H1 (cell line): ENCODE measurements around the gene TBC1D9. TPM values are rescaled to one million over a fixed set of nuclear protein-coding genes. Genes with fewer than 3 reads are reported as not detected.

ENCODE experiments used
- SIN3A ChIP-seq, 2 experiments: IDR thresholded peaks in 1 of 2; conservative IDR thresholded peaks in 1 of 2; 2 replicates each; pipeline ENCODE4 v1.6.1; 2011 to 2012; ENCODE audit warnings: low read length in 2 of 2, improper control_type of control experiment in 1 of 2, low read depth in 1 of 2, mild to moderate bottlenecking in 1 of 2
- SP1 ChIP-seq: IDR thresholded peaks from 2 replicates; pipeline ENCODE4 v1.6.1; 2011; ENCODE audit warnings: low read depth, low read length
- YY1 ChIP-seq: IDR thresholded peaks from 2 replicates; pipeline ENCODE4 v1.6.1; 2011; ENCODE audit warnings: low read depth, mild to moderate bottlenecking, low read length
- polyA plus RNA-seq, 7 experiments: library from polyadenylated mRNA; depleted of rRNA in 3 of 7; stranded (reverse) in 5 of 7; unstranded in 2 of 7; fragments of >200 nt in 5 of 7; fragments of 200-250 nt in 2 of 7; gene quantifications; 1 replicate in 5 of 7; 2 replicates in 1 of 7; 4 replicates in 1 of 7; pipeline versions ENCODE4 v1.2.1 to v1.2.3, GENCODE V29; 2011 to 2013; ENCODE audit warnings: missing spikeins in 2 of 7, mixed read lengths in 2 of 7
- total RNA-seq: library from RNA; stranded (reverse); fragmentation: NEBNext Ultra II Directional; extraction: Animal tissue kit (Norgen Biotek cat#: 25700); gene quantifications from 2 replicates; pipeline ENCODE4 v1.2.1, GENCODE V29; 2021
- TF ChIP-seq, protein P1 (sequence below): fragments of 300-600 bp; sonication (generic); IDR thresholded peaks from 2 replicates; pipeline ENCODE4 v1.7.1; 2012; ENCODE audit warnings: low read length, moderate library complexity, mild to moderate bottlenecking, inconsistent platforms; ENCODE audit not compliant: insufficient replicate concordance
- TF ChIP-seq, protein P2 (sequence below): IDR thresholded peaks from 2 replicates; pipeline ENCODE4 v1.6.1; 2012; ENCODE audit warnings: inconsistent platforms

Gene TBC1D9
- total and polyA plus RNA-seq, 2 of the 8 experiments (the other 6 are each of a cell fraction or from before 2014, with no cell fraction given): 0.94 to 1.0 TPM

DNA sequence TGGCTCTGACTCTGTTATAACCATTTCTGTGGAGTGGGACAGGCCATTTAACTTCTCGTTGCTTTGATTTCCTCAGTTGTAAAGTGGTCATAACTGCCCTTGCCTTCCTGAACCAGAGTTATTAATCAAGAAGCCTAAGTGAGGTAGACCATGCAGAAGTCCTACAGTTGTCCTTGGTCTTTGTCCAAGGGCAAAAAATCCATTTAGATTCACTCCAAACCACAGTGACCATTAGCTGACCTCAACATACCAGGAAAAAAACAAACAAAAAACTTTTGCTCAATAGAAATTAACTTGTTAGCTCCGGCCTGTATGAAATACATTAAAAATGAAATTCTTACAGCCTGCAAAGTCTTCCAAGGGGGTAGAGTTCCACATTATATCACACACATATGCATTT lies 52.7 kb downstream of the TBC1D9 start (continued):
- TF ChIP-seq, protein P1, sequence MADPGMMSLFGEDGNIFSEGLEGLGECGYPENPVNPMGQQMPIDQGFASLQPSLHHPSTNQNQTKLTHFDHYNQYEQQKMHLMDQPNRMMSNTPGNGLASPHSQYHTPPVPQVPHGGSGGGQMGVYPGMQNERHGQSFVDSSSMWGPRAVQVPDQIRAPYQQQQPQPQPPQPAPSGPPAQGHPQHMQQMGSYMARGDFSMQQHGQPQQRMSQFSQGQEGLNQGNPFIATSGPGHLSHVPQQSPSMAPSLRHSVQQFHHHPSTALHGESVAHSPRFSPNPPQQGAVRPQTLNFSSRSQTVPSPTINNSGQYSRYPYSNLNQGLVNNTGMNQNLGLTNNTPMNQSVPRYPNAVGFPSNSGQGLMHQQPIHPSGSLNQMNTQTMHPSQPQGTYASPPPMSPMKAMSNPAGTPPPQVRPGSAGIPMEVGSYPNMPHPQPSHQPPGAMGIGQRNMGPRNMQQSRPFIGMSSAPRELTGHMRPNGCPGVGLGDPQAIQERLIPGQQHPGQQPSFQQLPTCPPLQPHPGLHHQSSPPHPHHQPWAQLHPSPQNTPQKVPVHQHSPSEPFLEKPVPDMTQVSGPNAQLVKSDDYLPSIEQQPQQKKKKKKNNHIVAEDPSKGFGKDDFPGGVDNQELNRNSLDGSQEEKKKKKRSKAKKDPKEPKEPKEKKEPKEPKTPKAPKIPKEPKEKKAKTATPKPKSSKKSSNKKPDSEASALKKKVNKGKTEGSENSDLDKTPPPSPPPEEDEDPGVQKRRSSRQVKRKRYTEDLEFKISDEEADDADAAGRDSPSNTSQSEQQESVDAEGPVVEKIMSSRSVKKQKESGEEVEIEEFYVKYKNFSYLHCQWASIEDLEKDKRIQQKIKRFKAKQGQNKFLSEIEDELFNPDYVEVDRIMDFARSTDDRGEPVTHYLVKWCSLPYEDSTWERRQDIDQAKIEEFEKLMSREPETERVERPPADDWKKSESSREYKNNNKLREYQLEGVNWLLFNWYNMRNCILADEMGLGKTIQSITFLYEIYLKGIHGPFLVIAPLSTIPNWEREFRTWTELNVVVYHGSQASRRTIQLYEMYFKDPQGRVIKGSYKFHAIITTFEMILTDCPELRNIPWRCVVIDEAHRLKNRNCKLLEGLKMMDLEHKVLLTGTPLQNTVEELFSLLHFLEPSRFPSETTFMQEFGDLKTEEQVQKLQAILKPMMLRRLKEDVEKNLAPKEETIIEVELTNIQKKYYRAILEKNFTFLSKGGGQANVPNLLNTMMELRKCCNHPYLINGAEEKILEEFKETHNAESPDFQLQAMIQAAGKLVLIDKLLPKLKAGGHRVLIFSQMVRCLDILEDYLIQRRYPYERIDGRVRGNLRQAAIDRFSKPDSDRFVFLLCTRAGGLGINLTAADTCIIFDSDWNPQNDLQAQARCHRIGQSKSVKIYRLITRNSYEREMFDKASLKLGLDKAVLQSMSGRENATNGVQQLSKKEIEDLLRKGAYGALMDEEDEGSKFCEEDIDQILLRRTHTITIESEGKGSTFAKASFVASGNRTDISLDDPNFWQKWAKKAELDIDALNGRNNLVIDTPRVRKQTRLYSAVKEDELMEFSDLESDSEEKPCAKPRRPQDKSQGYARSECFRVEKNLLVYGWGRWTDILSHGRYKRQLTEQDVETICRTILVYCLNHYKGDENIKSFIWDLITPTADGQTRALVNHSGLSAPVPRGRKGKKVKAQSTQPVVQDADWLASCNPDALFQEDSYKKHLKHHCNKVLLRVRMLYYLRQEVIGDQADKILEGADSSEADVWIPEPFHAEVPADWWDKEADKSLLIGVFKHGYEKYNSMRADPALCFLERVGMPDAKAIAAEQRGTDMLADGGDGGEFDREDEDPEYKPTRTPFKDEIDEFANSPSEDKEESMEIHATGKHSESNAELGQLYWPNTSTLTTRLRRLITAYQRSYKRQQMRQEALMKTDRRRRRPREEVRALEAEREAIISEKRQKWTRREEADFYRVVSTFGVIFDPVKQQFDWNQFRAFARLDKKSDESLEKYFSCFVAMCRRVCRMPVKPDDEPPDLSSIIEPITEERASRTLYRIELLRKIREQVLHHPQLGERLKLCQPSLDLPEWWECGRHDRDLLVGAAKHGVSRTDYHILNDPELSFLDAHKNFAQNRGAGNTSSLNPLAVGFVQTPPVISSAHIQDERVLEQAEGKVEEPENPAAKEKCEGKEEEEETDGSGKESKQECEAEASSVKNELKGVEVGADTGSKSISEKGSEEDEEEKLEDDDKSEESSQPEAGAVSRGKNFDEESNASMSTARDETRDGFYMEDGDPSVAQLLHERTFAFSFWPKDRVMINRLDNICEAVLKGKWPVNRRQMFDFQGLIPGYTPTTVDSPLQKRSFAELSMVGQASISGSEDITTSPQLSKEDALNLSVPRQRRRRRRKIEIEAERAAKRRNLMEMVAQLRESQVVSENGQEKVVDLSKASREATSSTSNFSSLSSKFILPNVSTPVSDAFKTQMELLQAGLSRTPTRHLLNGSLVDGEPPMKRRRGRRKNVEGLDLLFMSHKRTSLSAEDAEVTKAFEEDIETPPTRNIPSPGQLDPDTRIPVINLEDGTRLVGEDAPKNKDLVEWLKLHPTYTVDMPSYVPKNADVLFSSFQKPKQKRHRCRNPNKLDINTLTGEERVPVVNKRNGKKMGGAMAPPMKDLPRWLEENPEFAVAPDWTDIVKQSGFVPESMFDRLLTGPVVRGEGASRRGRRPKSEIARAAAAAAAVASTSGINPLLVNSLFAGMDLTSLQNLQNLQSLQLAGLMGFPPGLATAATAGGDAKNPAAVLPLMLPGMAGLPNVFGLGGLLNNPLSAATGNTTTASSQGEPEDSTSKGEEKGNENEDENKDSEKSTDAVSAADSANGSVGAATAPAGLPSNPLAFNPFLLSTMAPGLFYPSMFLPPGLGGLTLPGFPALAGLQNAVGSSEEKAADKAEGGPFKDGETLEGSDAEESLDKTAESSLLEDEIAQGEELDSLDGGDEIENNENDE: no peak
- TF ChIP-seq SIN3A (conservative IDR thresholded peaks at IDR 0.05 in 1 of 2, IDR thresholded peaks at IDR 0.05 in 1 of 2; ENCODE audit: low read depth in 1 of 2, low read length in 2 of 2) (no peak), YY1 (no peak), SP1 (no peak)
- TF ChIP-seq, protein P2, sequence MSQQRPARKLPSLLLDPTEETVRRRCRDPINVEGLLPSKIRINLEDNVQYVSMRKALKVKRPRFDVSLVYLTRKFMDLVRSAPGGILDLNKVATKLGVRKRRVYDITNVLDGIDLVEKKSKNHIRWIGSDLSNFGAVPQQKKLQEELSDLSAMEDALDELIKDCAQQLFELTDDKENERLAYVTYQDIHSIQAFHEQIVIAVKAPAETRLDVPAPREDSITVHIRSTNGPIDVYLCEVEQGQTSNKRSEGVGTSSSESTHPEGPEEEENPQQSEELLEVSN: no peak
- TF ChIP-seq, all 59 proteins: peak for 0
